ENCODE results near the gene GTF3C5.
"Not testable (repeated sequence)": the region's sequence is repeated elsewhere in the genome, so short reads cannot be mapped to it uniquely, and the experiment has no call there.

The GTF3C5 gene

DNA sequence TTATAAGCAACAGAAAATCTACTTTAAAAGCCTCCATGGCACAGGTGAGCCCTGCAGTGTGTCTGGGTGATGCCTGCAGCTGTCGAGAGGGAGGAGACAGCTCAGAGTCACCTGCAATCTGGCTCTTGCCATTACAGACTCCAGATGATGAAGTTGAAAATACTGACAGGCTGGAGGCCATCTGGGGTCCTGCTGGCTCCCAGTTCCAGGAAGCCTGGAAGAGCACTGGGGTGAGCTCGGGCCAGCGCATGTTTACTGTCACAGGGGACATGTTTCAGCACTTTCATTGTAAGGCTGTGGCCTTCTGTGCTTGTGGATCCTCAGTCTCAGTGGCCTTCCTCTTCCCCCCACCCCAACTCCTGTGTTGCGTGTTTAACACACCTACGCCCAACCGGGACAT, 59.4 kb downstream of the GTF3C5 start:
- DNase-seq (ENCODE audit: low read depth in 3 of 3), result no peak

DNA sequence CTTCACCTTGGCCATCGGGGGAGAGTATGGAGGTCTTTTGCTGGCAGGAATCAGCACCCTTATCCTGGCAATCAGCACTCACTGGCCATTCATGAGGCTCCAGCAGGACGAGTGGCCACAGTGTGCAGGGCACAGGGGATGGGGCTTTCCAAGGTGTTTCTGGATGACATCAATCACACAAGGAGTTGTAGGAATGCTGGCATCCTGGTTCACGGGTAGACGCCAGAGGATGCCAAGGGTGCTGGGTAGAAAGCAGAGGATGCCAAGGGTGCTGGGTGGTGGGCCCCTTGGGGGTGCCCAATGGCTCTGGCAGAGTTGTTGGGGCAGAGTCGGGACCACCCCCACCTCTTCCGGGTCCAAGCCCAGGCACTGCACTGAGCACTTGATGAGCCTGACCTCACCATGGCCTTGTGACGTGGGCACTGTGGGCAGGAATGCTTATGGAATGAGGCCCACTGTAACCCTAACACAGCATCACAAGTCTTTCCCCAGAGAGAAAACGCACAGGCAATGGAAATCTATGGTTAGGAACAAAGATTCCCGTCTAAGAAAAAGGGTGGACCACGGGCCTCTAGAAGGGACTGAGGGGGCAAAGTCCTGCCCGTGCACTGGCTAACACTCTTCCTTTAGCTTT, 60.1 kb downstream of the GTF3C5 start:
- DNase-seq (ENCODE audit: low read depth in 3 of 3), result no peak

GRCh38 chr9:133094351-133094750, 63.6 kb downstream of the GTF3C5 start:
- DNase-seq (ENCODE audit: low read depth in 3 of 3), result not testable (repeated sequence)

DNA sequence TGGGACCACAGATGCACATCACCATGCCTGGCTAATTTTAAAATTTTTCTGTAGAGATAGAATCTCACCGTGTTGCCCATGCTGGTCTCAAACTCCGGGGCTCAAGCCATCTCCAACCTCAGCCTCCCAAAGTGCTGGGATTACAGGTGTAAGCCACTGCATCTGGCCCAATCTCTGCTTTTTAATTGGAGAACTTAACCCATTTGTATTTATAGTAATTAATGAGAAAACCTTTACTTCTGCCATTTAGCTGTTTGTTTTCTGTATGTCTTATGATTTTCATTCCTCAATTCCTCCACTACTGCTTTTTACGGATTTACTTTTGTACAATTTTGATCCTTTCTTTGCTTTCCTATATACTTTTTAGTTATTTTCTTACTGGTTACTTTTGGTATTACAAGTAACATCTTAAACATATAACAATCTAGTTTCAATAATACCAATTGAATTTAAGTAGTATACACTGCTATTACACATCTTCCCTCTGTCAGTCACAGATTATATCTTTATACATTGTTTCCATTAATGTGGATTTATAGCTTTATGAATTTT, 64.1 kb downstream of the GTF3C5 start:
- no peak for DNase-seq (ENCODE audit: low read depth in 3 of 3)

GRCh38 chr9:133098104-133098754, 67.4 kb downstream of the GTF3C5 start:
- DNase-seq (ENCODE audit: low read depth in 3 of 3), result no peak

DNA sequence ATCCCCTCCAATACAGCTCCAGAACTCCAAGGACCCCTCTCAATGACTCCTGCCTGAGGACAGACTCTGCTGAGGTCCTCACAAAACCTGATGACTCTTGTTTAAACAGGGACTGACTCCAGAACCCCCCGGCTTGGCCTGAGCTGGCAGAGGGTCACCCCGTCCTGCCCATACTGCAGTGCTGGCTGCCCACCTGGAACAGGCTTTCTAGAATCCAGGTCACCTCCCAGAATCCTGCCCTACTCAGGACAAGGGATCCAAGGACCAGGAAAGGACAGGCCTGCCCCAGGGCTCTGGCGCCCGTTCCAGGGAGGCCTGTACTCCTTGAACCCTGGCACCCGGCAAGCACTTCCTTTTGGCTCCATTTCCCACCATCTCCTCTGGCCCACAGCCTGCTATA, 68.1 kb downstream of the GTF3C5 start:
- DNase-seq (ENCODE audit: low read depth in 3 of 3), result no peak

GRCh38 chr9:133099726-133100505, 69.1 kb downstream of the GTF3C5 start:
- no peak for DNase-seq (ENCODE audit: low read depth in 3 of 3)

DNA sequence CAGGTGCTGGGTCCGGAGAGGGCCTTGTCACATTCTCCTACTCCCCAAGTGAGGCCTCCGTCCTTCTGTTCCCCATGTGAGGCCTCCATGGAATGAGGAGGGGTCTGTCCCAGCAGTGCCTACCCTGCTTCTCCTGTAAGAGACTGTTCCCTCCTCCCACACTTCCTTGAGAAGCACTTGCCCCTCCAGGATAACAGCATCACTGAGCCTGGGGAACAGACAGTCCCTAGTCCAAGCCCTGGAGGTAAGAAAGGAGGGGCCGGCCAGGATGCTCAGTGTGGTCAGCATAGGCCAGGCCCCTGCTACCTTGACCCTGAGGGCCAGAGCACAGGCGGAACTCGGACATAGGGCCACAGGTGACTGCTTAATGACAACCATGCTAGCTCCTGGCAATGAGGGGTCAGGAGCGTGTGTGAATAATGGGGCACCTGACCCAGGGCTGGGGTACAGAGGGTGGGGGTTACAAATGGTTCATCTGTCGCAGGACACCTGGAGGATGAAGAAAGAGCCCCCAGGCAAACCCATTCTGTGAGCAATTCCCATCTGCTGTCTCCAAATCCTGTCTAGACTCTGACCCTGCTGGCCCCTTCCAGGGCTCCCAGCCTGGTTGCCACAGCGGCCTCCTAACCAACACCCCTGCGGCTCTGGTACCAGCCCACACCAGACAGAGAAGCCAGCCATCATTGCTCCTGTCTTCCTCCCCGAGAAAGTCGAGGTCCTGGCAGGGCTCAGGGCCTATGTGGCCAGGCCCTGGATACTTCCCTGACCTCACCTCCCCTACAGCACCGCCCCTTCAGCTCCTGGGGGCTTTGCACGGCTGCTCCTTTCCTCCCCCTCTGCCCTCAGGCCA, 69.9 kb downstream of the GTF3C5 start:
- DNase-seq (ENCODE audit: low read depth in 3 of 3), result no peak

DNA sequence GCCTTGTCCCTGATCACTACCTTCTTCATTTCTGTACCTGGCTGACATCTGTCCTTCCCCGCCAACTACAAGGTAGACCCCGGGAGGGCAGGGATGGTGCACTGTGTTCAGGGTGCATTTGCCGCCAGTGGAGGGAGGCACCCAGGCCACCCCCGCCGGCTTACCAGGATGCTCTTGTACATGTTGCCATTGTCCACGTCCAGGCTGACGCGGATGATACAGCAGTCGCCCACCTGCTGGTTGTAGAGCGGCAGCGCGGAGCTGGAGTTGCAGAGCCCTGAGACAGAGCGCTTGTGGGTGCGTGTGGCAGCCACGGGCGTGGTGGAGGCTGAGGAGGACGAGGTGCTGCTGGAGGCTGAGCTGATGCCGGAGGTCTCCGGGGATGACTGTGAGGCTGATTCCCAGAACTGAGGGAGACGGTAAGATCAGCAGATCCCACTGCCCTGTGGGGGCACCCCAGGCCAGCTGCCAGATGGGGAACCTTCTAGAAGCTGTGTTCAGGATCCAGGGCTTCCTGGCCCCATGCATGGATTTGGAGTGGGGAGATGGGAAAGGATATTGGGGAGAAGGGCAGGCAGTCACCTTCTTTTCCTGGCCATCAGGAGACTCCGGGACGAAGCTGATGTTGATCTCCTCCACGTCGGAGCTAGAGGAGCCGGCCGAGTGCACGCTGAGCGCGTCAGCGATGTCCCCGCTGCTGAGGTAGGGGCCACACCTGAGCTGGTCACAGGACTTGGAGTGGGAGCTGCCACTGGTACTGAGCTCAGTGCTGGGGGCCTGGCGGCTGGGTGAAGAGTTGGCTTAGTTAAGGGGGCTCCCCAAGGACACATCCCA, 70.8 kb downstream of the GTF3C5 start:
- no peak for DNase-seq (ENCODE audit: low read depth in 3 of 3)

DNA sequence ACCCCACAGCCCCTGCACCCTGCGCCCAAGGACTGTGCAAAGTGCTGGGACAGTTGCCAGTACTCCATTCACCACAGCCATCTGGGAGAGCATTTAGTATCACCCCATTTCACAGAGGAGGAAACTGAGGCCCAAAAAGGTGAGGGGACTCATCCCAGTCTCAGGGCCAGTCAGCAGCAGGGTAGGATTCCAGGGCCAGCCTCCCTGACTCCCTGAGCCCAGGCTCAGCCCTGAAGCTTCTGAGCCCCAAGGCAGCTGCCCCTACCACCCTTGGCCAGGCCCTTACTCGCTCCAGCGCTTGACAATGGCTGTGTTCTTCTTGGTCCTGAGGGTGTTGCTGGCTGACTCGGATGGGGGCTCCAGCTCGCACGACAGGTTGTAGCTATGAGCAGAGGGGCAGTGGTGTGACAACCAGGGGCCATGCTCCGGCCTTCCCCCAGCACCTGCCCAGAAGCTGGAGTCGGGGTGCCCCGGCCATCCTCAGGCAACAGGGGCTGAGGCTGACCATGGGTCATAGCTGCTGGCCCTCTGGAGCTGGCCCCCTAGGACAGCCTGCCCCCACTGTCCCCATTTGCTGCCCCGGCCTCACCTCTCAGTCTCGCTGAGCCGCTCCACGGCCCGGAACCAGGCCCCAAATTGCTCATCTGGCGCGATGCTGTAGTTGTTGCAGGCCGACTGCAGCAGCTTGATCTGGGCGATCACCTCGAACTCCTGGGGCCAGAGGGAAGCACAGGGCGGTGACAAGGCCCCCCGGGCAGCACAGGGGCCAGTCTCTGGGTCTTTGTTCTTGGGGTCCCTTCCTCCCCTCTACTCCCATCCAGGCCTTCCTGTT, 71.6 kb downstream of the GTF3C5 start:
- no peak for DNase-seq (ENCODE audit: low read depth in 3 of 3)

- DNase-seq (ENCODE audit: low read depth in 3 of 3), result peak in 1 of 3 experiments; percentile 31
These were observed 72.6 kb downstream of the GTF3C5 start for GRCh38 chr9:133103183-133103986.

DNA sequence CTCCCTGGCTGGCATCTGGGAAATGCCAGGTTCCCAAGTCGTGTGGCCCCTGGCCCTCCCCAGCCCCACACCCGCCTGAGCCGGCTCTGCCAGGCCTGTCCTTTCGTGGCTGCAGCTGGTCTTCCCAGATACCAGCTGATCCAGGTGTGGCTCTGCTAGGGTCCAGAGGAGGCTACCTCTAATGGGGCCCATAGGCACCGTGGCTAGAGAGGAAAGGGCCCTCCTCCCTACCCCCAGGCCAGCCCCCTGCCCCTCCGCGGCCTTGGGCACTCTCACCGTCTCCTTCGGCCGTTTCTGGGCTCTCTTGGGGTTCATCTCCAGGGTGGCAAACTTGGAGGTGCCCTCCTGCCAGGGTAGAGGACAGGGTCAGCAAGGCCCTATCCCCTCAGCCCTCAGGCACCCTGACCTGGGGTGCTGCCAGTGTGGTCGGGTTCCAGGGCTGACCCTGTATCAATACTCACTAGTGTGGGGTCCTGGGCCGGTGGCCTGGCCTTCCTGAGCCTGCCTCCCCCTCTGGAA, 73.2 kb downstream of the GTF3C5 start:
- DNase-seq (ENCODE audit: low read depth in 3 of 3), result no peak

GRCh38 chr9:133104718-133105460, 74.1 kb downstream of the GTF3C5 start:
- DNase-seq (ENCODE audit: low read depth in 3 of 3), result no peak

DNA sequence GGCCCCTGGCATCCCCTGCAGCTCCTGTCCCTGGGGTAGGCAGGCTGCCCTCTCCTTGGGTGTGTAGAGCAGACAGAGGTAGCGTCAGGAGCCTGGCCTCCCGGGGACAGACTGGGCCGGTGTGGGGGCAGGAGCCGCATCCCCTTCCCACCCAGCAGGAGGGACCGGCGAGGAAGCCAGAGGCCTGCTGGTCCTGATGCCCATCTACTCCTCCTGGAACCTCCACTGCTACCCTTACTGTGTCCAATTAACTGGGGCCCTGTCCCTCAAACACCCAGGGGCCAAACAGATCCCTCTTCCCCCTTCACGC, 74.6 kb downstream of the GTF3C5 start:
- DNase-seq (ENCODE audit: low read depth in 3 of 3), result no peak

DNA sequence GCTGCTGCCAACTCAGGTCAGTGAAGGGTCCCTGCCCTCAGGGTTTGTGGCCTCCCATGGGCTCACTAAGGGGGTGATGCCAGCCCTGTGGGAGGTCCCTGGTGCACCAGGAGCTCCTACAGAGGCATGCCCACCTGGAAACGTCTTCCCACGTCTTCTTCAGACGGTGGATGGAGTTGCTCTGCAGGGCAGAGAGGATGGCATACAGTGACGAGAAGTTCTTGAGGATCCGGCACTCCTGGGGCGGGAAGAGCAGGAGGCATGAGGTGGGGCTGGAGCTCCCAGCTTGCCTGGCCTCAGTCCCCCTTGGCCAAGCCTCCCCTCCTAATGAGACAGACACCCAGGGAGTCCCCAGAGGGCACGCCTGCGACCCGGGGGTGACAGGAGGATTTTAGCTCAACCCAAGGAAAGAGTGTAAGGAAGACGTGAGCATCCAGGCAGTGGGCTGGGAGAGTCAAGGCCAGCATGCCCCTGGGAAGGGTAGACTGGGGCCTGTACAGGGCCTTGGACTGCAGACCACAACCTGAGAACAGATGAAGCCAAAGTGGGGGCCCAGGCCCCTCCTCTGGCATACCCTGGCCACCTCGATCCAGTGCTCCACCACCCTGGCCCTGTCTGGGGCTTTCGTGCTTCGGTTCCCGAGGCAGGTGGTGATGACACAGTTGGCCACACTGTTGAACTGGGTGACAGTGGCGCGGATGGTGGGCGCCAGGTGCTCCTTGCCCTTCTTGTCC, 75.9 kb downstream of the GTF3C5 start:
- no peak for DNase-seq (ENCODE audit: low read depth in 3 of 3)

- DNase-seq (ENCODE audit: low read depth in 3 of 3), result no peak
These were observed 76.5 kb downstream of the GTF3C5 start for GRCh38 chr9:133107245-133107722.
